ENCODE results near the gene THBS2.
"Not testable (repeated sequence)": the region's sequence is repeated elsewhere in the genome, so short reads cannot be mapped to it uniquely, and the experiment has no call there.

THBS2 gene

DNA sequence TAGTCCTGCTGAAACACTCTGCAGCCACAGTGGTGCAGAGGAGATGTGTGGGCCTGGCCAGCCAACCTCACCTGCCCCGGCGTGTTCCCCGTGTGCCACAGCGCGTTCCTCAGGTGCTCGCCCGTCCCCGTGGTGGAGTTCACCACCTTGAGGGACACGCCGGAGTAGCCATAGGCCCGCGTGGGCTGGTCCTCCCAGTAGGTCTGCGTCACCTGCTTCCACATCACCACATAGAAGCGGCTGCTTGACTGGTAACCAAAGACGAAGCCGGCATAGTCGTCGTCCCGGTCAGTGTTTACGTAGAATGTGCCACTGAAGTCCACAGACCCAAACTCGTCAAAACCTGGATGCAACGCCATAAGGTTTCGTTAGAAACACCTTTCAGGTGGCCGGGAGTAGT, 31.5 kb downstream of the THBS2 start:
- no peaks in the 10 kb centered on the region for H3K9me3 ChIP-seq (ENCODE audit: control insufficient read depth in 2 of 2, low read length in 2 of 2)
- no peak overlapping the region for H3K4me3 ChIP-seq (ENCODE audit: low read length in 2 of 2)
- H3K9ac ChIP-seq (ENCODE audit: low read length in 2 of 2) = no peak overlapping the region
- H3K36me3 ChIP-seq (ENCODE audit: control insufficient read depth in 2 of 2, insufficient read depth in 2 of 2, low read length in 2 of 2) = peaks cover 23 to 24% of the 10 kb centered on the region in 2 donors
- H3K27ac ChIP-seq (ENCODE audit: low read length) = no peak overlapping the region
- H3K27me3 ChIP-seq (ENCODE audit: control insufficient read depth in 1 of 2, insufficient read depth in 2 of 2, low read length in 2 of 2) = no peaks in the 10 kb centered on the region
- no peaks in the 10 kb centered on the region for H3K4me1 ChIP-seq (ENCODE audit: control insufficient read depth, insufficient read depth, low read length)

DNA sequence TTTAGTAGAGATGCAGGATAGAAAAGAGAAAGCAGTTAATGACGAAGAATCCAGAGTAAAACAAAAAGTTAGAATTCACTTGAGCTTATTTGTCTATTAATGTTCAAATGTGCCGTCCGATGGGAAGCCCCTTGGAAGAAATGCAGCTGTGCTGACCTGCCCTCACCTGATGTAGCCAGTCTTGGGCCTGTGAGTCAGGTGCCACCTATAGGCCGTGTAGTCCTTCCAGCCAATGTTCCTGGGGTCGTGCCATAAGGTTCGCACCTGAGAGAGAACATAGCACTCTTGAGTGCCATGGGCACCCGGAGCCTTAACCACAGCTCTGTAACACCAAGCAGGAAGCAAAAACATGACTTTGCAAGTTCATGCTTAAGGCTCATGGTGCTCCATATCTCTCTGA, 32.4 kb downstream of the THBS2 start:
- Histone ChIP-seq H3K36me3 (ENCODE audit: control insufficient read depth in 2 of 2, insufficient read depth in 2 of 2, low read length in 2 of 2) (peaks cover 17 to 22% of the 10 kb centered on the region in 2 donors), H3K27me3 (ENCODE audit: control insufficient read depth in 1 of 2, insufficient read depth in 2 of 2, low read length in 2 of 2) (no peaks in the 10 kb centered on the region), H3K4me3 (ENCODE audit: low read length in 2 of 2) (no peak overlapping the region), H3K9ac (ENCODE audit: low read length in 2 of 2) (no peak overlapping the region), H3K4me1 (ENCODE audit: control insufficient read depth, insufficient read depth, low read length) (no peaks in the 10 kb centered on the region), H3K9me3 (ENCODE audit: control insufficient read depth in 2 of 2, low read length in 2 of 2) (no peaks in the 10 kb centered on the region), H3K27ac (ENCODE audit: low read length) (no peak overlapping the region)

DNA sequence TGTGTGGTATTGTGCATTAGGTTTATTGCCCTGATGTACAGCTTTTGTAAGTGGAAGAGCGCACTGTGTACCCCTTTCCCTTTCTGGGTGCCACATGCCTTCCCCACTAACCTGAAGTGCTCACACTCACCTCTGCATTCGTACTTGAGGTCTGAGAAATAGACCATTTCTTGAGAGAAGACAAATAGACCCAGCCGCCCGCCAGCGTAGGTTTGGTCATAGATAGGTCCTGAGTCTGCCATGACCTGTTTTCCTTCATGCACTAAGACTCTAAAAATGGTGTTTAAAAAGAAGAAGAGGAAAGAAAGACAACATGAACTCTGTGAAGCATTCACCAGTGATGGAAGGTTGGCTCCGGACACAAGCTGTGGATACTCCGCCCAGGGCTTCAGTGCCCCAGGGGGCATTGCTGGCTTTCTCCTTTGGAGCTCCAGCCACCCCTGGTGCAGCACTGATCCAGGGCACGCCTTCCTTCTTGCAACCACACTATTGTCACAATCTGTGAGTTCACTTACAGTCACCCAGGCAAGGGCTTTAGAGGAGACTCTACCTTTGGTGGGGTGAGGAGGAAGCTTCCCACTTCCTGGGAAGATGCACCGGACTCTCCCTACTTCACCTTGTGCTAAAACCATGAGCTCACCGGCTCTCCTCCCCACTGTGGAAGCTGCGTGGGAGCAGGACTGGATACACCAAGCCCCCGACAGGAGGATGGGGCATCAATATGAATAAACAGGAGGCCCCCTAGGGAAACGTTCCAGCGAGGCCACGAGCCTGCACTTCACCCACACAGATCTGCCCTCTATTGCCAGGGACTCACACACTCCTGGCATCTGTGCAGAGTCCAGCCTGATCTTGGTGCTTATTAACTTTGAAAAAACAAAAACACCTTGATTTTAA, 33.3 kb downstream of the THBS2 start:
- Histone ChIP-seq H3K4me1 (ENCODE audit: control insufficient read depth, insufficient read depth, low read length) (peaks cover 4% of the 10 kb centered on the region), H3K36me3 (ENCODE audit: control insufficient read depth in 2 of 2, insufficient read depth in 2 of 2, low read length in 2 of 2) (peaks cover 11 to 21% of the 10 kb centered on the region in 2 donors), H3K4me3 (ENCODE audit: low read length in 2 of 2) (no peak overlapping the region), H3K27me3 (ENCODE audit: control insufficient read depth in 1 of 2, insufficient read depth in 2 of 2, low read length in 2 of 2) (no peaks in the 10 kb centered on the region), H3K9me3 (ENCODE audit: control insufficient read depth in 2 of 2, low read length in 2 of 2) (no peaks in the 10 kb centered on the region), H3K27ac (ENCODE audit: low read length) (no peak overlapping the region), H3K9ac (ENCODE audit: low read length in 2 of 2) (no peak overlapping the region)

DNA sequence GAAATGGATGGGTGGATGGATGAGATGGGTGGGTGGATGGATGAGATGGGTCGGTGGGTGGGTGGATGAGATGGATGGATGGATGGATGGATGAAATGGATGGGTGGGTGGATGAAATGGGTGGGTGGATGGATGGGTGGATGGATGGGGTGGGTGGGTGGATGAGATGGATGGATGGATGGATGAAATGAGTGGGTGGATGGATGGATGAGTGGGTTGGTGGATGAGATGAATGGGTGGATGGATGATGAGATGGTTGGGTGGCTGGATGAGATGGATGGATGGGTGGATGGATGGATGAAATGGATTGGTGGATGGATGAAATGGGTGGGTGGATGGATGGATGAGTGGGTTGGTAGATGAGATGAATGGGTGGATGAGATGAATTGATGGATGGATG, 35.7 kb downstream of the THBS2 start:
- Histone ChIP-seq H3K27ac (ENCODE audit: low read length) (no peak overlapping the region), H3K9me3 (ENCODE audit: control insufficient read depth in 2 of 2, low read length in 2 of 2) (no peaks in the 10 kb centered on the region), H3K36me3 (ENCODE audit: control insufficient read depth in 2 of 2, insufficient read depth in 2 of 2, low read length in 2 of 2) (peaks cover 8 to 10% of the 10 kb centered on the region in 2 donors), H3K4me3 (ENCODE audit: low read length in 2 of 2) (no peak overlapping the region), H3K9ac (ENCODE audit: low read length in 2 of 2) (no peak overlapping the region), H3K27me3 (ENCODE audit: control insufficient read depth in 1 of 2, insufficient read depth in 2 of 2, low read length in 2 of 2) (no peaks in the 10 kb centered on the region), H3K4me1 (ENCODE audit: control insufficient read depth, insufficient read depth, low read length) (peaks cover 24% of the 10 kb centered on the region)

DNA sequence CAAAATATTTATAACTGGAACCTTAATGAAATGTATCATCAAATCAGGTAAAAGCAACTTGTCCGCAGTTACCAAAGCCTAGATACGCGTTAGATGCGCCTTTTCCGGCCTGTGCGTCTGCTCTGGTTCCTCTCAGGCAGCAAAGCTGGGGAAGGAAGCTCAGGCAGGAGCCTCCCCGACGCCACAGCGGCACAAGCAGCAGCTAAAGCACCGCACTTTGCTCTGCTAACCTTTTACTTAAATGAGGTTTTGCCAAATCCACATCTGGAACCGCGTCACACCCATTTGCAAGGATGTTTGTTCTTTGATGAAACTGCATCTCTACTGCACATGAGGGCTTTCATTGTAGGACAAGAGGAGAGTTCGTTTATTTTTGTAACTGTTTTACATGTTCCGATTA, 36.8 kb downstream of the THBS2 start:
- Histone ChIP-seq H3K4me1 (ENCODE audit: control insufficient read depth, insufficient read depth, low read length) (peaks cover 24% of the 10 kb centered on the region), H3K9me3 (ENCODE audit: control insufficient read depth in 2 of 2, low read length in 2 of 2) (no peaks in the 10 kb centered on the region), H3K9ac (ENCODE audit: low read length in 2 of 2) (no peak overlapping the region), H3K36me3 (ENCODE audit: control insufficient read depth in 2 of 2, insufficient read depth in 2 of 2, low read length in 2 of 2) (peaks cover 4 to 5% of the 10 kb centered on the region in 2 donors), H3K27ac (ENCODE audit: low read length) (no peak overlapping the region), H3K27me3 (ENCODE audit: control insufficient read depth in 1 of 2, insufficient read depth in 2 of 2, low read length in 2 of 2) (no peaks in the 10 kb centered on the region), H3K4me3 (ENCODE audit: low read length in 2 of 2) (no peak overlapping the region)

DNA sequence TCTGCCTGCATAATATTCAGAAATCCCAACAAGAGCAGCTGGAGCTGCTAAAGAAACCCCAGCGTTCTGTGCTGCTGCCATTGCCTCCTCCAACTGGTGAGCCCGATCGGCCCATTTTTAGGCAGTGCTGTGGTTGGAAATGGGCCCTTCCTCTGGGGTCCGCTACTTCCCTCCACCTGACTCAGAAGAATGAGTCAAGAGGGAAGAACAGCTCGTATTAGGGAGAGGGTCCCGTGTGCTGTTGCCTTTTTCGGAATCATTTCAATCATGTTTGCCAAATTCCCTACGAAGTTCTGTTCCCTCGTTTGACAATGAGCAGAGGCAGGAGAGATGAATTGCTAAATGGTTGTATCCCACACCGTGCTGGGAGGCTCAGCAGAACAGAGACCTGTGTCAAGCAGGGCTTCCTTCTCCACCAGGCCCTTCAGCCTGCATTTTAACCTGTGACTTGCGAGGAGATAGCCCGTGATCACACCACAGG, 38.4 kb downstream of the THBS2 start:
- peak overlapping the region; percentile 39 to 54 for H3K4me3 ChIP-seq (ENCODE audit: low read length in 2 of 2)
- peaks cover 4 to 5% of the 10 kb centered on the region in 2 donors for H3K36me3 ChIP-seq (ENCODE audit: control insufficient read depth in 2 of 2, insufficient read depth in 2 of 2, low read length in 2 of 2)
- no peaks in the 10 kb centered on the region for H3K27me3 ChIP-seq (ENCODE audit: control insufficient read depth in 1 of 2, insufficient read depth in 2 of 2, low read length in 2 of 2)
- H3K9ac ChIP-seq (ENCODE audit: low read length in 2 of 2) = peak overlapping the region; percentile 64 to 76
- no peaks in the 10 kb centered on the region for H3K9me3 ChIP-seq (ENCODE audit: control insufficient read depth in 2 of 2, low read length in 2 of 2)
- peak overlapping the region; percentile 97 for H3K27ac ChIP-seq (ENCODE audit: low read length)
- H3K4me1 ChIP-seq (ENCODE audit: control insufficient read depth, insufficient read depth, low read length) = peaks cover 24% of the 10 kb centered on the region

DNA sequence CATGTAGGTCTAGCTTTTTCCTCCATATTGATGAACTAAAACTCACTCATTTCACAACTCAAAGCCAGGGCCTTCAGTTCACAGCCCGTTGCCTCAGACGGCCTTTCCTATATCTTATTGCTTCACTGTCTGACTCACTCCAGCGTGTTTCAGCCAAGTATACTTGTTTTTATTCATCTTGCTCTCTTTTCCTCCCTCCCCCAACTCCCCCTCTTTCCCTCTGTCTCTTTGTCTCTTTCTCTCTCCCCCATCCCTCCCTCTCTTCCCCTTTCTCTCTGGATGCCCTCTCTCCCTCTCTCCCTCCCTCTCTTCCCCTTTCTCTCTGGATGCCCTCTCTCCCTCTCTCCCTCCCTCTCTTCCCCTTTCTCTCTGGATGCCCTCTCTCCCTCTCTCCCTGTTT, 38.9 kb downstream of the THBS2 start:
- H3K9me3 ChIP-seq (ENCODE audit: control insufficient read depth in 2 of 2, low read length in 2 of 2); H3K36me3 ChIP-seq (ENCODE audit: control insufficient read depth in 2 of 2, insufficient read depth in 2 of 2, low read length in 2 of 2); H3K27me3 ChIP-seq (ENCODE audit: control insufficient read depth in 1 of 2, insufficient read depth in 2 of 2, low read length in 2 of 2): not testable (repeated sequence)
- Histone ChIP-seq H3K4me3 (ENCODE audit: low read length in 2 of 2) (peak overlapping the region; percentile 39 to 54), H3K27ac (ENCODE audit: low read length) (peak overlapping the region; percentile 97), H3K4me1 (ENCODE audit: control insufficient read depth, insufficient read depth, low read length) (peaks cover 24% of the 10 kb centered on the region), H3K9ac (ENCODE audit: low read length in 2 of 2) (peak overlapping the region; percentile 64 to 76)

DNA sequence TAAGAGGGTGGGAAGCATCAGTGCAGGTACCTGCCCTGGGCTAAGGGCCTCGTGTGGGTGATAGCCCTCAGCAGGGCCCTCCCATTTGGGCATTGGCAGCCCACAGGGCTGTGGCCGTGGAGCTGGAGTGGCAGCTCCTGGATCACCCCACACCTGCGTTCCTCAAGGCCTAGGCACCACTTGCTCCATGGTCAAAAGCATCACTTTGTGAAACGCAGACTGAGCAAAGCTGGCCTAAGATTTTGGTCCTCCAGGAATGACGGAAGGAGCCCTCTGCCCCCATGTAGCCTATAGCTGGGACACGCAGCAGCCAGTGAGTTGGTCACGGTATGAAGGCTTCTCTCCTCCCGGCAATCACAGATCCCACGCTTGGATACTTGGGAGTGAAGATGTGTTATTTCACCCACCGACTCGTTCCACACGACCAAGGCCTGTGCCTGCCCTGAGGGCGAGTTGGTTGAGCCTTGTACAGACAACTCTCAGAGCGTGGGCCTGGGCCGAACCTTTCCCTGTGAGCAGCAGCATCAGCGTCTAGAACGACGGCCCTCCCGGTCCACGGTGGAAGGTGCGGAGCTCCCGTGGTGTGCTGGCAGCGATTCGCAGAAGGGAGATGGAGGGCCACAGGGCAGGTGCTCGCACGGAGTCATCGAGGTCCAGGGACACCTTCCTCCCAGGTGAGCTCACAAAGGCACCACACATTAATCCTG, 39.7 kb downstream of the THBS2 start:
- H3K4me1 ChIP-seq (ENCODE audit: control insufficient read depth, insufficient read depth, low read length) = peaks cover 24% of the 10 kb centered on the region
- H3K9me3 ChIP-seq (ENCODE audit: control insufficient read depth in 2 of 2, low read length in 2 of 2) = no peaks in the 10 kb centered on the region
- H3K27ac ChIP-seq (ENCODE audit: low read length) = peak overlapping the region; percentile 97
- peak overlapping the region in 1 of 2 donors; percentile 5 for H3K4me3 ChIP-seq (ENCODE audit: low read length in 2 of 2)
- peaks cover 0 to 4% of the 10 kb centered on the region in 2 donors for H3K36me3 ChIP-seq (ENCODE audit: control insufficient read depth in 2 of 2, insufficient read depth in 2 of 2, low read length in 2 of 2)
- peak overlapping the region; percentile 29 to 56 for H3K9ac ChIP-seq (ENCODE audit: low read length in 2 of 2)
- no peaks in the 10 kb centered on the region for H3K27me3 ChIP-seq (ENCODE audit: control insufficient read depth in 1 of 2, insufficient read depth in 2 of 2, low read length in 2 of 2)

DNA sequence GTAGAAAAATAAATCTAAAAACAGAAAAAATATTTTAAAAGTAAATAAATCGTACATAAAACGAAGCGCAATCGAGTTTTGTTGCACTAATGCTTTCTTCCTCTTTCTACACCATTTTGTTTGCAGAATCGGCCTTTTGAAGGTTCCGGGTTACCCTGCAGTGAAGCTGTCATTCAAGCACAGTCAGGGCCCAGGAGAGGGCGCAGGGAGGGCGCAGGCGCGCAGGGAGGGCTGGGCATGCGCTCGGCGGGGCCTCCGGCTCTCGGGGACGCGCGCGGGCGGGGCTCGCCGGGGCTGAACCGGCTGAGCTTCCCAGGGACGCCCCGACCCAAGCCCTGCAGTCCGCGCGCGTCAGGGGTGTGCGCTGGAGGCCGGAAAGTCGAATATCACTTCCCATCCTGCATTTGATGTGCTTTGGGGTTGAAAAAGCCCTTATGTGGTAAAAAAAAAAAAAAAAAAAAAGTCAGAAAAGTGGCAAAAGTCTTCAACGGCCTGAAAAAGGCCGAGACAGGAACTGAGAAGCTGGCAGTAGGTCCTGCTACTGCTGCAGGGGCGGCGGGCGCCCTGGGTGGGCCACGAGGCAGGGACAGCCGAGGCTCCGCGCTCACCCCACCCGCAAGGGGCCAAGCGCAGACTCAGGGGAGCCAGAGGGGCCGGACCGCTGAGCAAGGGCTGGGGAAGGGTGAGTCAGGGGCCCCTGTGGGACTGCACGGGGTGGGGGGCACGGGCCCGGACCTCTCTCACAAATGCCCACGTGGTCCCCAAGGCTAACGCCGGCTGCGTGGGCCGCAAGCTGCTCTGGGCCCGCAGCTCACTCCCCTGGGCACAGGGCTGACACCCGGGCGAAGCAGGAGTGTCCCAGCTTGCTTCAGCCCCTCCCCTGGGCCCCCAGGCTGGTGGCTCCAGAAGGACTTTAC, 40.5 kb downstream of the THBS2 start:
- Histone ChIP-seq H3K4me1 (ENCODE audit: control insufficient read depth, insufficient read depth, low read length) (peaks cover 24% of the 10 kb centered on the region), H3K4me3 (ENCODE audit: low read length in 2 of 2) (peak overlapping the region; percentile 23 to 52), H3K36me3 (ENCODE audit: control insufficient read depth in 2 of 2, insufficient read depth in 2 of 2, low read length in 2 of 2) (no peaks in the 10 kb centered on the region), H3K9me3 (ENCODE audit: control insufficient read depth in 2 of 2, low read length in 2 of 2) (no peaks in the 10 kb centered on the region), H3K27ac (ENCODE audit: low read length) (peak overlapping the region; percentile 97), H3K9ac (ENCODE audit: low read length in 2 of 2) (peak overlapping the region; percentile 56 to 73), H3K27me3 (ENCODE audit: control insufficient read depth in 1 of 2, insufficient read depth in 2 of 2, low read length in 2 of 2) (no peaks in the 10 kb centered on the region)

DNA sequence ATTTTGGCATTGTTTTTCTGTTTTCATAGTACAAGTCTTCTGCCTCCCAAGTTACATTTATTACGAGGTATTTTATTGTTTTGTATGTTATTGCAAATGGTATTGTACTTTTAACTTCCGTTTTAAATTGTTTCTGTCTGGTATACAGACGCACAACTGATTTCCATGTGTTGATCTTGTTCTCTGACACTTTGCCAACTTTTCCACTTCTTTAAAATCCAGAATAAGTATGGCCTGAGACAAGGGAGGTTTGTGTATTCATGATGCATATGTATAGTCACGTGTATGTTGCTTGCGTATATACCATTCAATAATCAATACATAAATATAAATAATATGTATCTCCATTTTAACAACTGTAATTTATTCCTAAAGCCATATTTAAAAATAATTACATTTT, 41.2 kb downstream of the THBS2 start:
- Histone ChIP-seq H3K36me3 (ENCODE audit: control insufficient read depth in 2 of 2, insufficient read depth in 2 of 2, low read length in 2 of 2) (no peaks in the 10 kb centered on the region), H3K27me3 (ENCODE audit: control insufficient read depth in 1 of 2, insufficient read depth in 2 of 2, low read length in 2 of 2) (no peaks in the 10 kb centered on the region), H3K27ac (ENCODE audit: low read length) (no peak overlapping the region), H3K4me3 (ENCODE audit: low read length in 2 of 2) (peak overlapping the region in 1 of 2 donors; percentile 52), H3K9me3 (ENCODE audit: control insufficient read depth in 2 of 2, low read length in 2 of 2) (no peaks in the 10 kb centered on the region), H3K9ac (ENCODE audit: low read length in 2 of 2) (no peak overlapping the region), H3K4me1 (ENCODE audit: control insufficient read depth, insufficient read depth, low read length) (peaks cover 24% of the 10 kb centered on the region)

All from stomach smooth muscle (tissue), 2 donors.